Iris pigment epithelial cell (primary cell): ENCODE data around the gene CYP11A1.

Source experiments
- DNase-seq: peaks from one replicate; pipeline ENCODE4 v3.0.0-alpha.2; 2011; ENCODE audit warnings: low read depth

The CYP11A1 gene

GRCh38 chr15:74367296-74367854 lies at the start of gene CYP11A1:
Gene CYP11A1, minus strand, starts transcription at chr15:74367646. Its CDS starts 61 bp downstream, at chr15:74367585.
- DNase-seq, result no peak

GRCh38 chr15:74417225-74417624 lies 49.8 kb upstream of the CYP11A1 start:
- DNase-seq, result peak; percentile 33

- DNase-seq, result no peak
Measured at GRCh38 chr15:74415966-74416916, 48.8 kb upstream of the CYP11A1 start.

- no peak for DNase-seq
Measured at GRCh38 chr15:74414603-74415338, 47.3 kb upstream of the CYP11A1 start.

GRCh38 chr15:74414081-74414580 lies 46.7 kb upstream of the CYP11A1 start:
- DNase-seq, result no peak

- DNase-seq, result no peak
Measured at GRCh38 chr15:74413350-74414080, 46.1 kb upstream of the CYP11A1 start.

- DNase-seq, result no peak
Measured at GRCh38 chr15:74412159-74412558, 44.7 kb upstream of the CYP11A1 start.

GRCh38 chr15:74411686-74412085 lies 44.2 kb upstream of the CYP11A1 start:
- DNase-seq, result no peak

- DNase-seq, result no peak
Measured at GRCh38 chr15:74410502-74410901, 43.1 kb upstream of the CYP11A1 start.

- no peak for DNase-seq
Measured at GRCh38 chr15:74409225-74409624, 41.8 kb upstream of the CYP11A1 start.

GRCh38 chr15:74408815-74409214 lies 41.4 kb upstream of the CYP11A1 start:
- no peak for DNase-seq

GRCh38 chr15:74408385-74408784 lies 40.9 kb upstream of the CYP11A1 start:
- no peak for DNase-seq

- DNase-seq, result peak; percentile 85
Measured at GRCh38 chr15:74406992-74407705, 39.7 kb upstream of the CYP11A1 start.

GRCh38 chr15:74406517-74406916 lies 39.1 kb upstream of the CYP11A1 start:
- DNase-seq, result no peak

GRCh38 chr15:74405823-74406222 lies 38.4 kb upstream of the CYP11A1 start:
- DNase-seq, result peak; percentile 31

- DNase-seq, result no peak
Measured at GRCh38 chr15:74403991-74404563, 36.6 kb upstream of the CYP11A1 start.

GRCh38 chr15:74403588-74403919 lies 36.1 kb upstream of the CYP11A1 start:
- DNase-seq, result no peak

GRCh38 chr15:74402873-74403587 lies 35.6 kb upstream of the CYP11A1 start:
- no peak for DNase-seq

GRCh38 chr15:74402337-74402841 lies 34.9 kb upstream of the CYP11A1 start:
- no peak for DNase-seq
